ENCODE measurements around the gene SPDYE16. TPM values are rescaled to one million over a fixed set of nuclear protein-coding genes. Genes with fewer than 3 reads are reported as not detected.
"Not testable (repeated sequence)": the region's sequence is repeated elsewhere in the genome, so short reads cannot be mapped to it uniquely, and the experiment has no call there.

The SPDYE16 gene
- total RNA-seq, 1 experiment from 2014 or later, result not detected

DNA sequence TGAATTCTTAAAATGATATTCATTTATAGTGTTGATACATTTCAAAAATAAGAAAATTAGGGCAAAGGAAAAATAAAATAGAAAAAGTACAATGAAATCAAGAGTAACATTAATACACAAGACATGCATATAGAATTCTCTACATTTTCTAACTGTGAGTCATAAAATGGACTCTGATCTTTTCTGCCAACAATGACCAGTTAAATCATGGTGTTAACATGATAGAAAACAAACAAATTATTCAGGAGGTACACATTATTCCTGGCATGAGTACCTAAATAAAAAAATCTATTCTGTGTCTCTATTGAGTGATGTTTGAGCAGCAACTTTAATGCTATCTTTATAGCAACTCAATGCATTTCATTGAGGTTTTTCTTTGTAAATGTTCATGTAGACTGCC is 25.6 kb upstream of the SPDYE16 start:
- H3K9me3 ChIP-seq (ENCODE audit: low read length); H4K20me1 ChIP-seq (ENCODE audit: low read length); H3K27me3 ChIP-seq (ENCODE audit: low read length); H3K4me3 ChIP-seq (ENCODE audit: low read length); H3K9ac ChIP-seq (ENCODE audit: low read length); H3K9me2 ChIP-seq (replicated peaks; ENCODE audit: low read length); H3K36me3 ChIP-seq (ENCODE audit: low read depth, low read length); H2AFZ ChIP-seq (ENCODE audit: low read length); BruUV-seq (replicated peaks); intact Hi-C loops (cut with micrococcal nuclease); H3F3A ChIP-seq (ENCODE audit: low read length, unreplicated experiment); H3K27ac ChIP-seq (ENCODE audit: low read length); CTCF ChIA-PET; POLR2A ChIA-PET (ENCODE audit: unreplicated experiment): not testable (repeated sequence)
- peaks cover 50% of the 10 kb centered on the region for H3K79me2 ChIP-seq (ENCODE audit: low read length)
- peak; percentile 91 for DNase-seq
- ATAC-seq, result peak; percentile 74
- H3K4me2 ChIP-seq (ENCODE audit: low read length), result 0 out of 2 replicates have a peak overlapping the region, but pooled peaks have one; percentile 31
- peaks cover 40% of the 10 kb centered on the region for H3K4me1 ChIP-seq (ENCODE audit: insufficient read depth, low read length)

DNA sequence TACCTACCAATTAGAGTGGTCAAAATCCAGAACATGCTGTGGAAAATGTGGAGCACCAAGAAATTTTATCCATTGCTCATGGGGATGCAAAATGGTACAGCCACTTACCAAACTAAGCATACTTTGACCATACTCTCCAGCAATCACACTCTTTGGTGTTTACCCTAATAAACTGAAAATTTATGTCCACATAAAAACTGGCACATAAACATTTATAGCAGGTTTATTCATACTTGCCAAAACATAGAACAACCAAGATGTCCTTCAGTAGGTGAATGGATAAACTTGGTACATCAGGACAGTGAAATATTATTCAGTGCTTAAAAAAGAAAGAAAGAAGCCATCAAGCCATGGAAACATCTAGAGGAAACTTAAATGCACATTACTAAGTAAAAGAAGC is 24.7 kb upstream of the SPDYE16 start:
- CTCF ChIA-PET; H3K4me3 ChIP-seq (ENCODE audit: low read length); intact Hi-C loops (cut with micrococcal nuclease); H3K4me2 ChIP-seq (ENCODE audit: low read length); H3F3A ChIP-seq (ENCODE audit: low read length, unreplicated experiment); DNase-seq; H3K27me3 ChIP-seq (ENCODE audit: low read length); H4K20me1 ChIP-seq (ENCODE audit: low read length); H3K27ac ChIP-seq (ENCODE audit: low read length); H3K9ac ChIP-seq (ENCODE audit: low read length); H3K9me2 ChIP-seq (replicated peaks; ENCODE audit: low read length); POLR2A ChIA-PET (ENCODE audit: unreplicated experiment); H3K36me3 ChIP-seq (ENCODE audit: low read depth, low read length); H2AFZ ChIP-seq (ENCODE audit: low read length); H3K9me3 ChIP-seq (ENCODE audit: low read length): not testable (repeated sequence)
- peak; percentile 17 for ATAC-seq
- BruUV-seq (replicated peaks), result TSS peak; percentile 3
- H3K4me1 ChIP-seq (ENCODE audit: insufficient read depth, low read length), result peaks cover 38% of the 10 kb centered on the region
- H3K79me2 ChIP-seq (ENCODE audit: low read length), result peaks cover 50% of the 10 kb centered on the region

DNA sequence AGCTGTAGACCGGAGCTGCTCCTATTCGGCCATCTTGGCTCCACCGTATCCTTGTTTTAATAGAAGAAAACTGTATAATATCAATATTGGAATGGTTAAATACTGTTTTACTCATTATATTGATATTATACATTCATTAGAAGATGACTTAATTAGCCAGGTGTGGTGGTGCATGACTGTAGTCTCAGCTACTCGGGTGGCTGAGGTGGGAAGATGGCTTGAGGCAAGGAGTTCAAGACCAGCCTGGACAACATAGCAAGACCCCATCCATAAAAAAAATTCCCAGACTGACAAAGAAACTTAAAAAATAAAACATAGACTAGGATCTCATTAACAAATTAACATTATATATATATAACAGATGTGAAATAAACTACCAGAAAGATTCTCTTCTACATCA is 24.2 kb upstream of the SPDYE16 start:
- H3K9me2 ChIP-seq (replicated peaks; ENCODE audit: low read length); DNase-seq; H3K9ac ChIP-seq (ENCODE audit: low read length); intact Hi-C loops (cut with micrococcal nuclease); H3K9me3 ChIP-seq (ENCODE audit: low read length); H3K27ac ChIP-seq (ENCODE audit: low read length); H2AFZ ChIP-seq (ENCODE audit: low read length); ATAC-seq; H4K20me1 ChIP-seq (ENCODE audit: low read length); H3K36me3 ChIP-seq (ENCODE audit: low read depth, low read length); POLR2A ChIA-PET (ENCODE audit: unreplicated experiment); H3F3A ChIP-seq (ENCODE audit: low read length, unreplicated experiment); H3K27me3 ChIP-seq (ENCODE audit: low read length); CTCF ChIA-PET; H3K4me3 ChIP-seq (ENCODE audit: low read length); H3K4me2 ChIP-seq (ENCODE audit: low read length): not testable (repeated sequence)
- Histone ChIP-seq H3K4me1 (ENCODE audit: insufficient read depth, low read length) (peaks cover 34% of the 10 kb centered on the region), H3K79me2 (ENCODE audit: low read length) (peaks cover 46% of the 10 kb centered on the region)
- TSS peak; percentile 24 for BruUV-seq (replicated peaks)

DNA sequence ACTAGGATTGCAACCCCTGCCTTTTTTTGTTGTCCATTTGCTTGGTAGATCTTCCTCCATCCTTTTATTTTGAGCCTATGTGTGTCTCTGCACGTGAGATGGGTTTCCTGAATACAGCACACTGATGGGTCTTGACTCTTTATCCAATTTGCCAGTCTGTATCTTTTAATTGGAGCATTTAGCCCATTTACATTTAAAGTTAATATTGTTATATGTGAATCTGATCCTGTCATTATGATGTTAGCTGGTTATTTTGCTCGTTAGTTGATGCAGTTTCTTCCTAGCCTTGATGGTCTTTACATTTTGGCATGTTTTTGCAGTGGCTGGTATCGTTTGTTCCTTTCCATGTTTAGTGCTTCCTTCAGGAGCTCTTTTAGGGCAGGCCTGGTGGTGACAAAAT is 21.9 kb upstream of the SPDYE16 start:
- not testable (repeated sequence) for H4K20me1 ChIP-seq (ENCODE audit: low read length)

DNA sequence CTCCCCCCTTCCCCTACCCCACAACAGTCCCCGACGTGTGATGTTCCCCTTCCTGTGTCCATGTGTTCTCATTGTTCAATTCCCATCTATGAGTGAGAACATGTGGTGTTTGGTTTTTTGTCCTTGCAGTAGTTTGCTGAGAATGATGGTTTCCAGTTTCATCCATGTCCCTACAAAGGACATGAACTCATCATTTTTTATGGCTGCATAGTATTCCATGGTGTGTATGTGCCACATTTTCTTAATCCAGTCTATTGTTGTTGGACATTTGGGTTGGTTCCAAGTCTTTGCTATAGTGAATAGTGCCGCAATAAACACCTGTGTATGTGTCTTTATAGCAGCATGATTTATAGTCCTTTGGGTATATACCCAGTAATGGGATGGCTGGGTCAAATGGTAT is 18.2 kb upstream of the SPDYE16 start:
- H3K4me2 ChIP-seq (ENCODE audit: low read length); ATAC-seq; H3K9me3 ChIP-seq (ENCODE audit: low read length); H3K36me3 ChIP-seq (ENCODE audit: low read depth, low read length); H3K4me3 ChIP-seq (ENCODE audit: low read length); H2AFZ ChIP-seq (ENCODE audit: low read length); H3K9me2 ChIP-seq (replicated peaks; ENCODE audit: low read length); H3K27ac ChIP-seq (ENCODE audit: low read length); H3K9ac ChIP-seq (ENCODE audit: low read length); CTCF ChIA-PET; H4K20me1 ChIP-seq (ENCODE audit: low read length); POLR2A ChIA-PET (ENCODE audit: unreplicated experiment); intact Hi-C loops (cut with micrococcal nuclease); H3F3A ChIP-seq (ENCODE audit: low read length, unreplicated experiment); BruUV-seq (replicated peaks); DNase-seq; H3K27me3 ChIP-seq (ENCODE audit: low read length); H3K4me1 ChIP-seq (ENCODE audit: insufficient read depth, low read length): not testable (repeated sequence)
- peaks cover 55% of the 10 kb centered on the region for H3K79me2 ChIP-seq (ENCODE audit: low read length)

More for the DNA sequence above, 21.9 kb upstream of the SPDYE16 start:
- H3K27ac ChIP-seq (ENCODE audit: low read length); H2AFZ ChIP-seq (ENCODE audit: low read length); BruUV-seq (replicated peaks); CTCF ChIA-PET; H3K9me2 ChIP-seq (replicated peaks; ENCODE audit: low read length); ATAC-seq; H3F3A ChIP-seq (ENCODE audit: low read length, unreplicated experiment); H3K36me3 ChIP-seq (ENCODE audit: low read depth, low read length); POLR2A ChIA-PET (ENCODE audit: unreplicated experiment); intact Hi-C loops (cut with micrococcal nuclease); H3K27me3 ChIP-seq (ENCODE audit: low read length); H3K4me2 ChIP-seq (ENCODE audit: low read length); H3K9me3 ChIP-seq (ENCODE audit: low read length); H3K9ac ChIP-seq (ENCODE audit: low read length); DNase-seq; H3K4me3 ChIP-seq (ENCODE audit: low read length): not testable (repeated sequence)
- Histone ChIP-seq H3K79me2 (ENCODE audit: low read length) (peaks cover 47% of the 10 kb centered on the region), H3K4me1 (ENCODE audit: insufficient read depth, low read length) (peaks cover 21% of the 10 kb centered on the region)

DNA sequence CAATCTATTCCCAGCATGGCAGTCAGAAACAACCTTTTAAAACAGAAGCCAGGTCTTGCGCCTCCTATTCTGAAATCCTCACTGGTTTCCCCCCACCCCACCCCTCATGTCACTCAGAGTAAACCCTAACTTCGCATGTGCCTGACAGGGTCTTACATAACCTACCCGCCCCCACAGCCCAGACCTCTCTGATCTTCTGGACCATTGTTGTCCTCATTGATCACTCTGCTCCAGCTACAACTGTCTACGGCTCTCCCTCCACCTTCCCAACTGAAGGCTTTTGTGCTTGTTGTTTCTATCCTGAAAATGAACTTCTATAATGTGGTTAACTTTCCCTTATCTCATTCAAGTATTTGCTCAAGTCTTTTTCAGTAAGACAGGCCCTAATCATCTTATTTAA is 17.1 kb upstream of the SPDYE16 start:
- intact Hi-C loops (cut with micrococcal nuclease); CTCF ChIA-PET; H3K9ac ChIP-seq (ENCODE audit: low read length); H3K4me3 ChIP-seq (ENCODE audit: low read length); H3F3A ChIP-seq (ENCODE audit: low read length, unreplicated experiment); H3K9me3 ChIP-seq (ENCODE audit: low read length); DNase-seq; H3K27ac ChIP-seq (ENCODE audit: low read length); ATAC-seq; H4K20me1 ChIP-seq (ENCODE audit: low read length); POLR2A ChIA-PET (ENCODE audit: unreplicated experiment); H3K27me3 ChIP-seq (ENCODE audit: low read length); H3K4me1 ChIP-seq (ENCODE audit: insufficient read depth, low read length); H2AFZ ChIP-seq (ENCODE audit: low read length); H3K4me2 ChIP-seq (ENCODE audit: low read length); H3K9me2 ChIP-seq (replicated peaks; ENCODE audit: low read length); BruUV-seq (replicated peaks); H3K36me3 ChIP-seq (ENCODE audit: low read depth, low read length): not testable (repeated sequence)
- H3K79me2 ChIP-seq (ENCODE audit: low read length), result peaks cover 58% of the 10 kb centered on the region

DNA sequence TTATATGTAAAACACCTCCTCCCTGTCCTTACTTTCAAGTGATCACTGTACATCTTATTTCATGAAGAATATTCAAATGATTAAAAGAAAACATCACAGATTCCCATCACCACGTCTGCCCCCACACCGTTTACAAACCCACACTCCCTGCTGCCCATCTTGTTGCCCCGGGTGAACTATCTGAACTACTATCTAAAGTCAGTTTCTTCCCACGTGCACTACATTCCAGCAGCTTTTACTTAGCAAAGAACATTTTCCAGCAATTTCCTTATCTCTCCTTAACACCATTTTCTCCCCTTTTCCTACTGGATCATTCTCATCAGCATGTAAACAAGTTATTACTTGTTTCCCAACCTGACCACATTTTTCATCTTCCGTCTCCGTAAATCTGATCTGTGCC is 16.6 kb upstream of the SPDYE16 start:
- H3K9ac ChIP-seq (ENCODE audit: low read length); H3K27me3 ChIP-seq (ENCODE audit: low read length); H3K36me3 ChIP-seq (ENCODE audit: low read depth, low read length); H3K4me1 ChIP-seq (ENCODE audit: insufficient read depth, low read length); H3K9me2 ChIP-seq (replicated peaks; ENCODE audit: low read length); POLR2A ChIA-PET (ENCODE audit: unreplicated experiment); H3K4me3 ChIP-seq (ENCODE audit: low read length); H3K9me3 ChIP-seq (ENCODE audit: low read length); intact Hi-C loops (cut with micrococcal nuclease); H4K20me1 ChIP-seq (ENCODE audit: low read length); CTCF ChIA-PET; BruUV-seq (replicated peaks); H3K27ac ChIP-seq (ENCODE audit: low read length); ATAC-seq; H3F3A ChIP-seq (ENCODE audit: low read length, unreplicated experiment); H2AFZ ChIP-seq (ENCODE audit: low read length); DNase-seq; H3K4me2 ChIP-seq (ENCODE audit: low read length): not testable (repeated sequence)
- H3K79me2 ChIP-seq (ENCODE audit: low read length), result peaks cover 62% of the 10 kb centered on the region
